Measurements from ENCODE around the gene LMBRD1.

DNA sequence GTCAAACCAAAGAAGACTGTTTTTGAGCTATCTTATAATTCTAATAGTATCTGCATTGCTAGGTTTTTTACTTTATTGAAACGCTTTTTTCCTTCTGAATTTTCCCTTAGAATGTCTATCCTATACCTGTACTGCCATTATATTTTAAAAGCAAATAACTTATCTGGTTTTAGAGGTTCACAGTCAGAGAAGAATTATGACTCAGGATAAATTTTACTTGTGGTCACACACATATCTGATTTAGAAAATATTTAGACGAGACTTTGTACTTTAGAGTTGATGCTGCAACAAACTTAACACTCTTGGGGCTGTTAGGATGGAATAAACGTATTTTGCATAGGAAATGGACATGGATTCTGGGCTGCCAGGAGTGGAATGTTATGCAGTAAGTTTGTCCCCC is 33.0 kb downstream of the LMBRD1 start:
- TF ChIP-seq POLR2AphosphoS5 (IDR thresholded peaks at IDR 0.05) (no peak), CTCF (IDR thresholded peaks at IDR 0.05) (no peak)
